PC-3 (cell line): ENCODE measurements around the gene ARFGAP3. TPM values are rescaled to one million over a fixed set of nuclear protein-coding genes. Genes with fewer than 3 reads are reported as not detected.

Source experiments
- ATAC-seq: fragments of 200-7000 bp; cut with Tn5 transposase; 2 replicates; pipeline ENCODE4 v1.9.1; 2020; ENCODE audit warnings: mild to moderate bottlenecking, moderate library complexity
- BruUV-seq: library from RNA; stranded (reverse); fragments of 400-500 nt; replicated peaks from 2 replicates; lab custom pipeline; 2021; lab: Mats Ljungman, UMichigan
- CTCF ChIA-PET: fragments of 300-600 bp; sonication (Branson Sonifier 250); formaldehyde crosslinking; loops from one replicate; lab custom pipeline; 2022; ENCODE audit warnings: antibody characterized with exemption; lab: Charles Lee
- POLR2A ChIA-PET: fragments of 300-600 bp; sonication (Branson Sonifier 250); formaldehyde crosslinking; loops from one replicate; lab custom pipeline; 2022; ENCODE audit warnings: antibody characterized with exemption; ENCODE audit not compliant: unreplicated experiment; lab: Charles Lee
- DNase-seq: peaks from one replicate; pipeline ENCODE4 v3.0.0-alpha.2; 2015
- H2AFZ ChIP-seq: fragments of 300-600 bp; sonication (generic); 2 replicates; pipeline ENCODE4 v1.6.0; 2016; ENCODE audit warnings: antibody characterized with exemption, low read length
- H3F3A ChIP-seq: fragments of 300-600 bp; sonication (generic); one replicate; pipeline ENCODE4 v1.6.0; 2017; ENCODE audit warnings: antibody characterized with exemption, low read length, control low read depth, mild to moderate bottlenecking; ENCODE audit not compliant: unreplicated experiment
- H3K27ac ChIP-seq: fragments of 300-600 bp; sonication (generic); 2 replicates; pipeline ENCODE4 v1.5.1; 2016; ENCODE audit warnings: mild to moderate bottlenecking, low read length
- H3K27me3 ChIP-seq: fragments of 300-600 bp; sonication (generic); 2 replicates; pipeline ENCODE4 v1.6.1; 2016; ENCODE audit warnings: low read length, mixed read lengths
- H3K36me3 ChIP-seq: fragments of 300-600 bp; sonication (generic); 2 replicates; pipeline ENCODE4 v1.6.1; 2016; ENCODE audit warnings: low read depth, mixed run types, low read length, mixed read lengths
- H3K4me1 ChIP-seq: fragments of 300-600 bp; sonication (generic); 2 replicates; pipeline ENCODE4 v1.5.1; 2016; ENCODE audit warnings: low read length; ENCODE audit not compliant: insufficient read depth
- H3K4me2 ChIP-seq: fragments of 300-600 bp; sonication (generic); 2 replicates; pipeline ENCODE4 v1.6.0; 2016; ENCODE audit warnings: low read length
- H3K4me3 ChIP-seq: fragments of 300-600 bp; sonication (generic); 2 replicates; pipeline ENCODE4 v1.5.1; 2016; ENCODE audit warnings: mild to moderate bottlenecking, low read length, mixed read lengths
- H3K79me2 ChIP-seq: fragments of 300-600 bp; sonication (generic); 2 replicates; pipeline ENCODE4 v1.6.1; 2017; ENCODE audit warnings: low read length, mixed read lengths
- H3K9ac ChIP-seq: fragments of 300-600 bp; sonication (generic); 2 replicates; pipeline ENCODE4 v1.6.0; 2016; ENCODE audit warnings: mild to moderate bottlenecking, low read length
- H3K9me2 ChIP-seq: fragments of 300-600 bp; sonication (generic); replicated peaks from 2 replicates; pipeline ENCODE4 v1.6.1; 2016; ENCODE audit warnings: mixed run types, low read length, mixed read lengths
- H3K9me3 ChIP-seq: fragments of 300-600 bp; sonication (generic); 2 replicates; pipeline ENCODE4 v1.6.1; 2016; ENCODE audit warnings: low read length, mixed read lengths
- H4K20me1 ChIP-seq: fragments of 300-600 bp; sonication (generic); 2 replicates; pipeline ENCODE4 v1.6.1; 2016; ENCODE audit warnings: low read length, mixed read lengths
- EZH2 ChIP-seq: fragments of 300-600 bp; sonication (generic); IDR thresholded peaks from one replicate; pipeline ENCODE4 v1.6.1; 2017; ENCODE audit warnings: antibody characterized with exemption, mild to moderate bottlenecking, low read length; ENCODE audit not compliant: unreplicated experiment
- EZH2phosphoT487 ChIP-seq: fragments of 300-600 bp; sonication (generic); IDR thresholded peaks from 2 replicates; pipeline ENCODE4 v1.6.1; 2018; ENCODE audit warnings: mild to moderate bottlenecking, antibody characterized with exemption, low read length, borderline replicate concordance
- intact Hi-C: fragments of 100-400 bp; cut with micrococcal nuclease; formaldehyde crosslinking; loops from 2 replicates; pipeline ENCODE4 v1.9.0; 2023
- total RNA-seq: library from RNA; depleted of rRNA; stranded (reverse); fragments of >200 nt; gene quantifications from 2 replicates; pipeline ENCODE4 v1.2.3, GENCODE V29; 2014
- TF ChIP-seq, protein P1 (sequence below): fragments of 300-600 bp; sonication (generic); conservative IDR thresholded peaks from 2 replicates; pipeline ENCODE4 v1.5.1; 2017; ENCODE audit warnings: antibody characterized with exemption, low read depth, mild to moderate bottlenecking, low read length

Gene ARFGAP3
- total RNA-seq, 1 experiment from 2014 or later, result 19.2 TPM

DNA sequence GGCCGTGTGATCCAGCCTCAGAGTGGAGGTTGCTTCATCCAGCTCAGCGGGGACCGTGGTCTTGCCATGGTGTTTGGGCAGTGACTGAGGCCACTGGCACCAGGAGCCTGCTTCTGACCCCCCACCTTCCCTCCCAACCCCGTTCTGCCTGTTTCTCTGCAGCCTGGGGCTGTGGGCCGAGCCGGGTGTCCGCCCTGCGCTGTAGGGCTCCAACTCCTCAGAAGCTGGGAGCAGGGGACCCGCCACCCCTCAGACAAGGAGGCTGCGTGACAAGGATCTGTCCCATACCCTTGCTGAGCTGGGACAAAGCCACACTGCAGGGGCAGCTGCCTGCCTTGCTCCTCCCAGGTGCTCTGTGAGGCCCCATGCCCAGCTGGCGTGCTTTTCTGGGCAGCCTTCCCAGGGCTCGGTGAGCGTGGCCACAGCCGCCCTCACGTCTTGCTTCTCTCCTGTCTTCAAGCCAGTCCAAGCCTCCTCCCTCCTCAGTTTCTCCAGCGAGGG is 11.7 kb upstream of the ARFGAP3 start:
- intact Hi-C loops, result loop anchor here (10.0 kb wide), 1 partner anchor 226 kb away; no protein-coding TSS in a partner anchor
- H3K9me2 ChIP-seq, result no peaks in the 10 kb centered on the region
- no peak overlapping the region for H3K9ac ChIP-seq
- H3K9me3 ChIP-seq, result no peaks in the 10 kb centered on the region
- no peaks in the 10 kb centered on the region for H3K27me3 ChIP-seq
- no peaks in the 10 kb centered on the region for H3K79me2 ChIP-seq
- peaks cover 8% of the 10 kb centered on the region for H3K4me1 ChIP-seq
- H3K27ac ChIP-seq, result no peak overlapping the region
- H4K20me1 ChIP-seq, result no peaks in the 10 kb centered on the region
- H3K4me2 ChIP-seq, result no peak overlapping the region
- DNase-seq (no peak), ATAC-seq (no peak)
- BruUV-seq, result no TSS peak
- CTCF ChIA-PET, result interaction anchor here (1.6 kb wide), 1 partner anchor 49 kb away, joined by 7 read pairs; no protein-coding TSS in a partner anchor
- POLR2A ChIA-PET, result interaction anchor here (0.5 kb wide), 1 partner anchor 122 kb away, joined by 3 read pairs; no protein-coding TSS in a partner anchor
- no peak overlapping the region for H3K4me3 ChIP-seq
- TF ChIP-seq EZH2phosphoT487 (no peak), EZH2 (no peak)
- TF ChIP-seq, protein P1, sequence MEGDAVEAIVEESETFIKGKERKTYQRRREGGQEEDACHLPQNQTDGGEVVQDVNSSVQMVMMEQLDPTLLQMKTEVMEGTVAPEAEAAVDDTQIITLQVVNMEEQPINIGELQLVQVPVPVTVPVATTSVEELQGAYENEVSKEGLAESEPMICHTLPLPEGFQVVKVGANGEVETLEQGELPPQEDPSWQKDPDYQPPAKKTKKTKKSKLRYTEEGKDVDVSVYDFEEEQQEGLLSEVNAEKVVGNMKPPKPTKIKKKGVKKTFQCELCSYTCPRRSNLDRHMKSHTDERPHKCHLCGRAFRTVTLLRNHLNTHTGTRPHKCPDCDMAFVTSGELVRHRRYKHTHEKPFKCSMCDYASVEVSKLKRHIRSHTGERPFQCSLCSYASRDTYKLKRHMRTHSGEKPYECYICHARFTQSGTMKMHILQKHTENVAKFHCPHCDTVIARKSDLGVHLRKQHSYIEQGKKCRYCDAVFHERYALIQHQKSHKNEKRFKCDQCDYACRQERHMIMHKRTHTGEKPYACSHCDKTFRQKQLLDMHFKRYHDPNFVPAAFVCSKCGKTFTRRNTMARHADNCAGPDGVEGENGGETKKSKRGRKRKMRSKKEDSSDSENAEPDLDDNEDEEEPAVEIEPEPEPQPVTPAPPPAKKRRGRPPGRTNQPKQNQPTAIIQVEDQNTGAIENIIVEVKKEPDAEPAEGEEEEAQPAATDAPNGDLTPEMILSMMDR, result no peak
- H2AFZ ChIP-seq, result no peak overlapping the region
- H3F3A ChIP-seq, result no peaks in the 10 kb centered on the region
- no peaks in the 10 kb centered on the region; the same call in 1 of the 2 replicates for H3K36me3 ChIP-seq

DNA sequence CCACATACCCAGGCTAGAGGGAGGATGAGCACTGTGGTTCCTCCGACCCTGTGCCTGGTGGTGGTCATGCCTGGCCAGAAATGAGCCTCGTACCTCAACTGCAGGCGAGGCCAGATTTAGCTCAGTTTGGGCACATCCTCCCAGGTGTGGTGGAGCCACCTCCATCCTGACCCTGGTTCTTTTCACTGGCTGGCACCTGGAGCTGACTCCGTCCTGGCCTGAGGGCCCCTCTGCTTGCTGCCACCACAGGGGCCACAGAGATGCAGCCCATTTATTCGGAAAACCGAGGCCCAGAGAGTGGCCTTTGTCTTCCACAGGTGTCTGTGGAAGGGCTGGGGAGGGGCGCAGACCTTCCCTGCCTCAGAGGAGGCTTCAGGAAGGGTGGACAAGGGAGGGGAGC is 9.0 kb upstream of the ARFGAP3 start:
- Histone ChIP-seq H3K4me1 (peaks cover 28% of the 10 kb centered on the region), H3K79me2 (no peaks in the 10 kb centered on the region), H3K9ac (no peak overlapping the region), H3K27me3 (no peaks in the 10 kb centered on the region), H2AFZ (no peak overlapping the region), H3K9me3 (no peaks in the 10 kb centered on the region), H4K20me1 (no peaks in the 10 kb centered on the region), H3K36me3 (no peaks in the 10 kb centered on the region), H3K9me2 (no peaks in the 10 kb centered on the region), H3K27ac (no peak overlapping the region), H3K4me2 (no peak overlapping the region), H3K4me3 (no peak overlapping the region), H3F3A (no peaks in the 10 kb centered on the region)
- POLR2A ChIA-PET, result no interaction called here
- TF ChIP-seq EZH2 (no peak), EZH2phosphoT487 (no peak)
- TF ChIP-seq, protein P1, result no peak
- BruUV-seq, result no TSS peak
- CTCF ChIA-PET, result no interaction called here
- intact Hi-C loops, result loop anchor here (10.0 kb wide), 1 partner anchor 229 kb away; no protein-coding TSS in a partner anchor
- ATAC-seq, result no peak
- DNase-seq, result no peak

DNA sequence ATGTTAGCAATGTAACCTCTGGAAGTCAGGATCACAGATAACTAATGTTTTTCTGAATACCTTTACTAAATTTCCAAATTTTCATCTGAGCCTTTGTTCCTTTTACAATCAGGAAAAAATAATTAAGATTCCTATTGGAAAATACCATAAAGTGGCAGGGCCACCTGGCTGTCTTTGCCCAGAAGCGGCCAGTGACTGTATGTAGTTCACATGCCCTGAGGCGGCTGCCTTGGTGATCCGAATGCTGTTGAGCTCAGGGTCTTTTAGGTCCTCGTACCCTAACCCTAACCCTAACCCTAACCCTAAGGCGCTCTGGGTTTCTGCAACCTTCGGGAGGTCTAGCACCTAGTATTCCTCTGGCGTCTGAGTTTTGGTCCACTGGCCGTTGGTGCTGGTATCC is 8.5 kb upstream of the ARFGAP3 start:
- no peak overlapping the region for H3K4me3 ChIP-seq
- ChIA-PET CTCF (no interaction called here), POLR2A (no interaction called here)
- peaks cover 28% of the 10 kb centered on the region for H3K4me1 ChIP-seq
- no peaks in the 10 kb centered on the region for H3F3A ChIP-seq
- DNase-seq (no peak), ATAC-seq (no peak)
- no peak overlapping the region for H3K4me2 ChIP-seq
- H3K36me3 ChIP-seq, result no peaks in the 10 kb centered on the region
- no peaks in the 10 kb centered on the region for H3K9me3 ChIP-seq
- no peaks in the 10 kb centered on the region for H4K20me1 ChIP-seq
- no peak overlapping the region for H2AFZ ChIP-seq
- intact Hi-C loops, result loop anchor here (10.0 kb wide), 1 partner anchor 229 kb away; no protein-coding TSS in a partner anchor
- H3K27me3 ChIP-seq, result no peaks in the 10 kb centered on the region
- H3K79me2 ChIP-seq, result no peaks in the 10 kb centered on the region
- H3K9me2 ChIP-seq, result no peaks in the 10 kb centered on the region
- no peak overlapping the region for H3K9ac ChIP-seq
- TF ChIP-seq EZH2phosphoT487, result no peak
- no peak for TF ChIP-seq EZH2
- TF ChIP-seq, protein P1, result no peak
- no peak overlapping the region for H3K27ac ChIP-seq
- BruUV-seq, result no TSS peak
